Transverse colon (tissue), 4 donors: ENCODE results near the gene MAK.

ENCODE experiments used
- CTCF ChIP-seq, 5 experiments: fragments of 200-600 bp in 3 of 5; fragments of 450-650 bp in 2 of 5; sonication (generic) in 3 of 5; IDR thresholded peaks; 1 replicate in 2 of 5; 2 replicates in 3 of 5; pipeline ENCODE4 v1.5.1; 2016 to 2017; ENCODE audit warnings: antibody characterized with exemption in 5 of 5, inconsistent platforms in 3 of 5, mild to moderate bottlenecking in 2 of 5, moderate library complexity in 1 of 5
- EP300 ChIP-seq: sonication (generic); formaldehyde crosslinking; IDR thresholded peaks from one replicate; pipeline ENCODE4 v1.6.1; 2017; ENCODE audit warnings: antibody characterized with exemption, low read depth
- POLR2A ChIP-seq: fragments of 450-650 bp; IDR thresholded peaks from one replicate; pipeline ENCODE4 v1.6.1; 2016; ENCODE audit warnings: antibody characterized with exemption, mild to moderate bottlenecking, moderate library complexity
- POLR2AphosphoS5 ChIP-seq, 3 donors: sonication (generic); formaldehyde crosslinking; IDR thresholded peaks; one replicate each; pipeline ENCODE4 v1.6.1; 2016; ENCODE audit warnings: antibody characterized with exemption in 3 of 3

- TF ChIP-seq EP300 (no peak), POLR2A (no peak), CTCF (IDR thresholded peaks at IDR 0.05) (no peak), POLR2AphosphoS5 (IDR thresholded peaks at IDR 0.05) (no peak)
These were observed 113.3 kb downstream of the MAK start for GRCh38 chr6:10725044-10725443.
